GM12892 (cell line): ENCODE data around the gene CTNNA3.

Experiments
- POLR2A ChIP-seq: IDR thresholded peaks from 2 replicates; pipeline ENCODE4 v1.6.1; 2011; ENCODE audit warnings: low read depth, low read length, control low read depth
- POLR2AphosphoS5 ChIP-seq: IDR thresholded peaks from 2 replicates; pipeline ENCODE4 v1.6.1; 2011; ENCODE audit warnings: low read depth, low read length, control low read depth
- TAF1 ChIP-seq: IDR thresholded peaks from 2 replicates; pipeline ENCODE4 v1.6.1; 2011; ENCODE audit warnings: low read depth, mild to moderate bottlenecking, control low read depth, low read length, borderline replicate concordance

DNA sequence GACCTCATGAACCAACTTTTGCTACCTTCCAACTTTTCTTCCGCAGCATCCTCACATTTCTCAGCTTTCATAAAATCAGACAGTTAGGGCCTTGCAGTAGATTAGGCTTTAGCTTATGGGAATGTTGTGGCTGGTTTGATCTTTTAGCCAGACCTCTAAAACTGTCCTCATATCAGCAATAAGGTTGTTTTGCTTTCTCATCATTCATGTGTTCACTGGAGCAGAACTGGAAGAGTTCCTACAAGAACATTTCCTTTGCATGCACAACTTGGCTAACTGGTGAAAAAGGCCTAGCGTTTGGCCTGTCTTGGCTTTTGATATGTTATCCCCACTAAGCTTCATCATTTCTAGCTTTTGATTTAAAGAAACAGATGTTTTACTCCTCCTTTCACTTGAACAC, 900.1 kb downstream of the CTNNA3 start:
- TF ChIP-seq POLR2A (no peak), POLR2AphosphoS5 (no peak), TAF1 (no peak)
